HG02970 (cell line): ENCODE data around the gene CTH.
"Not testable (repeated sequence)": the region's sequence is repeated elsewhere in the genome, so short reads cannot be mapped to it uniquely, and the experiment has no call there.

Experiments
- ATAC-seq: cut with Tn5 transposase; IDR thresholded peaks from one replicate; pipeline ENCODE4 v1.9.1; 2021; ENCODE audit warnings: mild to moderate bottlenecking, moderate library complexity, moderate number of reproducible peaks; ENCODE audit not compliant: unreplicated experiment, low FRiP score

The CTH gene

DNA sequence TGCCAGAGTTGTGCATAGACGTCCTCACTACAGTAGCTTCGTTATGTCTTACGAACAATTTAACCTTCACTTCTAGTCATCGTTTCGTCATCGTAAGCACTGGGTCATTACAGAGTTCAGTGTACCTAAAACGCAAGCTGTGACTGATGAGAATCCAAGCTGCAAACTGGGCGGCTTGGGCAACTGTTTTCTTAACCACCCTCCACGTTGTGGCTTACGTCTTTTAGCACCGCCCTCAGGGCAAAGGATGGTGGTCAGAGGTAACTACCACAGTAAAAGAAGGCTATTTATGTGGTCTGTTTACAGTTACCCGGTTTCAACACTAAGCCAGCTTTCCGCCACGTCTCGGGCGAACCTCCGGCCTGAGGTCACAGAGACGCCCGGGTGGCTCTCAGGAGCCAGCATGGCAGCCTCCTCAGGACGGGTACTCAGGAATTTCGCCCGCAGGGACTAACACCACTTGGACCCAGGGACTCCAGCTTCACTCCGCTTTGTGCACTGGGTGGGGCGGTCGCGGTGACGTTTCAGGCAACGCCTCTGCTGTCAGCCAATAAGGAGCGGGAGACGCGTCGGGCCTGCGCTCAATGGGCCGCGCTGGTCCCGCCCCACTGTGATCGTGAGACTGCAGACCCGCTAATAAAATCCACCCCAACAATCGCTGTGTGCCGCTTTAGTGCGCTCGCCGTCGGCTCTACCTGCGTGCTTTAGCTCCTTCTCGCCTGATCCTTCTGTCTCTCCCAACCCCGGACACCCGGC is at the start of gene CTH:
CTH (plus strand) TSS at position 665 of the 756 bp plus-strand sequence. CDS start 148 bp downstream, outside the sequence.
- peak; percentile 99 for ATAC-seq

DNA sequence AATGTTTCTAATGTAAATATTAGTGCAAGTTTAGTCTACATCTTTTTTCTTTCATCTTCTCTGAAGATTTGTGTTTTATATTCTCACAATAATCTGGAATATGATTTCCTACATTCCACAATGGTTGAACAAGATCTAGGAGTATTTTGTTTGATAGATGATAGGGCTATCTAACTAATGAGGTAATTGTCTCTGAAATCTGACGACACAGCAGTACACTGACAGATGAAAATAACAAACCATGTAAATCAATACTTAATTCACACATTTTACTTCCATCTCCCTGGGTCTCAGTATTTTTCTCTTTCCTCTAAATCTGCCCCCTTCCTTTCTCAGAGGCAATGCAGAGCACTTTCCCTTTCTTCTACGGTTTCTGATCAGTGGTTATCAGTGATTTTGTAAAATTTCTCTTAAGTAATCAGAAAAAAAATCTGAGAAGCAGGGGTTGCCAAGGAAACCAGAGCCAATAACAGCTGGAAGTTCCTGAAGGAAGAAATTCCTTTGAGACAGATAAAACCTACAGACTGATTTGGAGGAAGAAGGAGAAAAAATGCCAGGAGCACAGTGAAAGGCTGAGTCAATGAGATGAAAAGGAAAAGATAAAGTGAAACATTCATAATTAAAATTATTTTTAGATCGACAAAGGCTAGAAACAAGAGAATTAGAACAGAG is 49.2 kb upstream of the CTH start:
- ATAC-seq = no peak

DNA sequence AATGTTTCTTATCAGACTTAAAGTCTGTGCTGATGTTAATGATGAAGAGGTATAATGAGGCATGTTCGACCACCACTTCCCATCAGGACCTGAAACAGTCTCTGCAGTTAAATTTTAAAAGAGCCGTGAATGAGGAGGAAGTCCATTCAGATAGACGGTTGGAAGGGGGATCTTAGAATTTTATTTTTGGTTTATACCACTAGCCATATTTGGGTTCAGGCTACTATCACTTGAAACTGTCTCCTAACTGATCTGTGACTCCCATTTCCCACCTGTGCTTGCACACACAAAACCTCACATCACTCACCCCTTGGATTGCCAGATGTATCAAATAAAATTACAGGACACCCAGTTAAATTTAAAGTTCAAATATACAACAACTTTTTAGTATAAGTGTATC is 46.6 kb upstream of the CTH start:
- no peak for ATAC-seq

DNA sequence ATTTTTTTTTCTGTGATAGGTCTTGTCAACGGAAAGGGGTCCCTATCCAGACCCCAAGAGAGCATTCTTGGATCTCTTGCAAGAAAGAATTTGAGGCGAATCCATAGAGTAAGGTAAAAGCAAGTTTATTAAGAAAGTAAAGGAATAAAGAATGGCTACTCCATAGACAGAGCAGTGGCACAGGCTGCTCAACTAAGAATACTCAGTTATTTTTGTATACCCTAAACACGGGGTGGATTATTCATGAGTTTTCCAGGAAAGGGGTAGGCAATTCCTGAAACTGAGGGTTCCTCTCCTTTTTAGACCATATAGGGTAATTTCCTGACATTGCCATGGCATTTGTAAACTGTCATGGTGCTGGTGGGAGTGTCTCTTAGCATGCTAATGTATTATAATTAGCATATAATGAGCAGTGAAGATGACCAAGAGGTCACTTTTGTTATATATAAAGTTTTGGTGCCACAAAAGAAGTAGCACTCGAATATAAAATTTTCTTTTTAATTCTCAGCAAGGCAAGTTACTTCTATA is 44.6 kb upstream of the CTH start:
- not testable (repeated sequence) for ATAC-seq

DNA sequence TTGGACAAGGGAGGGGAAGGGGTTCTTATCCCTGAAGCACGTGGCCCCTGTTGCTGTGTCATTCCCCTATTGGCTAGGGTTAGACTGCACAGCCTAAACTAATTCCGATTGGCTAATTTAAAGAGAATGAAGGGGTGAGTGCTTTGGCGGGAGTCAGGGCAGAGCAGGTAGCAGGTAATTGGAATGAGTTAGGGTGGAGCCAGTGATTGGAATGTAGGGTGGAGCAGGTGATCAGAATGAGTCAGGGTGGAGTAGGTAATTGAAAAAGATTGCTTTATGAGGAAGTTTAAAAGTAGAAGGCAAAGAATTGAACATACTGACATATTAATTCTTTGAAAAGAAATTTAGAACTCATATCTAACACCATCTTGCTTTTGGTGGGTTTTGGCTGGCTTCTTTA is 44.1 kb upstream of the CTH start:
- not testable (repeated sequence) for ATAC-seq

DNA sequence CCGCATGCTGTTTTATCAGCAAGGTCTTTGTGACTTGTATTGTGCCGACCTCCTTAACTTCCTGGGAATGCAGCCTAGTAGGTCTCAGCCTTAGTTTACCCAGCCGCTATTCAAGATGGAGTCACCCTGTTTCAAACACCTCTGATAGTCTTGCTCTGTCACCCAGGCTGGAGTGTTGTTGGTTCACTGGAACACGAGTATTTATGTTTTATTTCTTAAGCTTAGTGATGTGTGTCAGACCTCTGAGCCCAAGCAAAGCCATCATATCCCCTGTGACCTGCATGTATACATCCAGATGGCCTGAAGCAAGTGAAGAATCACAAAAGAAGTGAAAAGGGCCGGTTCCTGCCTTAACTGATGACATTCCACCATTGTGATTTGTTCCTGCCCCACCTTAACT is 43.7 kb upstream of the CTH start:
- ATAC-seq = not testable (repeated sequence)

DNA sequence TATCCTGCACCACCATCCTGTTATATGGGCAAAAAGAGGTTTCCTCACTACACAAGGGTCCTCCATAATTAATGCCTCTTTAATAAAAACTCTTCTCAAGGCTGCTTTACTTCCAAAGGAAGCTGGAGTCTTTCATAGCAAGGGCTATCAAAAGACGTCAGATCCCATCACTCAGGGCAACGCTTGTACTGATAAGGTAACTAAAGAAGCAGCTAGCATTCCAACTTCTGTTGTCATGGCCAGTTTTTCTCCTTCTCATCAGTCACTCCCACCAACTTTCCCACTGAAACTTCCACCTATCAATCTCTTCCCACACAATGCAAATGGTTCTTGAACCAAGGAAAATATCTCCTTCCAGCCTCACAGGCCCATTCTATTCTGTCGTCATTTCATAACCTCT is 39.5 kb upstream of the CTH start:
- not testable (repeated sequence) for ATAC-seq

DNA sequence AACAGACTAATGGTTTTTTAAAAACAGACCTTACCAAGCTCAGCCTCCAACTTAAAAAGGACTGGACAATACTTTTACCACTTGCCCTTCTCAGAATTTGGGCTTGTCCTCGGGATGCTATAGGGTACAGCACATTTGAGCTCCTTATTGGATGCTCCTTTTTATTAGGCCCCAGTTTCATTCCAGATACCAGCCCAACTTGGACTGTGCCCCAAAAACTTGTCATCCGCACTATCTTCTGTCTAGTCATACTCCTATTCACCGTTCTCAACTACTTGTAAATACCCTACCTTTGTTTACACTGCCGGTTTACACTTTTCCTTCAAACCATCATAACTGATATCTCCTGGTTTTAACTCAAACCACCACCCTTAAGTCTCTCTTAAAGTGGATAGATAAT is 38.6 kb upstream of the CTH start:
- no peak for ATAC-seq

DNA sequence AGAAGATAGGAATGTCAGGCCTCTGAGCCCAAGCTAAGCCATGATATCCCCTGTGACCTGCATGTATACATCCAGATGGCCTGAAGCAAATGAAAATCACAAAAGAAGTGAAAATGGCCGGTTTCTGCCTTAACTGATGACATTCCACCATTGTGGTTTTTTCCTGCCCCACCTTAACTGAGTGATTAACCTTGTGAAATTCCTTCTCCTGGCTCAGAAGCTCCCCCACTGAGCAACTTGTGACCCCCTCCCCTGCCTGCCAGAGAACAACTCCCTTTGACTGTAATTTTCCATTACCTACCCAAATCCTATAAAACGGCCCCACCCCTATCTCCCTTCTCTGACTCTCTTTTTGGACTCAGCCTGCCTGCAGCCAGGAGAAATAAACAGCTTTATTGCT is 37.5 kb upstream of the CTH start:
- not testable (repeated sequence) for ATAC-seq

DNA sequence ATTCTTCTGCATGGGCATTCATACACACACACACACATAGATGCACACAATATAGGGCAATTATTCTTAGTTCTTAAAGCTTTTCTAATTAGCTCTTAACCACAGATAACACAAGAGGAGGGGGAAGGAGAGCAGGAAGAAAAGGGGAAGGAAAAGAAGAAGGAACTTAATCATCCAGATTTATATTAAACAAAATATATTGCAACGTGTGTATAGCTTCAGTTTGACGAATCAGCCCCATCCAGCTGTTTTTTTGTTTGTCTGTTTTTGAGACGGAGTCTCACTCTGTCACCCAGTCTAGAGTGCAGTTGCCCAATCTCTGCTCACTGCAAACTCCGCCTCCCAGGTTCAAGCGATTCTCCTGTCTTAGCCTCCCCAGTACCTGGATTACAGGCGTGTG is 34.9 kb upstream of the CTH start:
- ATAC-seq = no peak

DNA sequence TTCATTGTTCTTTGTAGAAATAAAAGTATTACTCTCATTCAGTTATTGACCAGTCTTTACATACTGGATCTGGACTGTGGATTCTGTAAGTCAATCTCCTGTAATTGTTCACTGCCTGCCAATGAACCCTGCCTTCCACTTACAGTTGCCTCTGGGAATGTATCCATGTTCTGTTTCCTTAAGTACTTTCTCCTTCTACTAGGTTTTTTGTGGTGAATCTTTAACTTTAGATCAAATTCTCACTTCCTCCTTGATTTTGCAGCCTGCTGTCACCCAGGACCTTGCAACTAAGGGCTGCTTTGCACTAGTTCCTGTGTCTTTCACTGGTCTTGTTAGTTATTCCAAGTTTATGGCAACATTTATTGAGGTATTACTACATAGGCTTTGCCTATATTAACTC is 28.4 kb upstream of the CTH start:
- no peak for ATAC-seq

DNA sequence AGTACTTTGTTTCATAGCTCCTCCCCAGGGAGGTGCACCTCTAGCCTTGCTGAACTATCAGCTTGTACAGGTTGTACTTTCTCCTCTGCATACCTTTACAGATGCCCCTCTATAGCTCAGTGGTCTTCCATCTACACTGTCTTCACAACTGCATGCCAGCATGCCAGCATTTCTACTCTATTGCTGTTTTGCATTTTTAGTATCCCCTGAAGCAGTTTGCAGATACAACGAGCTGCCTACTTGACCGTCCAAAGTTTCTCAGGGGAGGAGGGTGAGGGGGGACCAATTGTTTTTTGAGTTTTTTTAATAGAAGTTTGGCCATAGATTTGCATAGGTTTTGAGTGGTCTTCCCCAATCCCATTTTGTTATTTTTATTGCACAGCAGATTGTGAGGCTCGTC is 27.6 kb upstream of the CTH start:
- ATAC-seq = no peak

DNA sequence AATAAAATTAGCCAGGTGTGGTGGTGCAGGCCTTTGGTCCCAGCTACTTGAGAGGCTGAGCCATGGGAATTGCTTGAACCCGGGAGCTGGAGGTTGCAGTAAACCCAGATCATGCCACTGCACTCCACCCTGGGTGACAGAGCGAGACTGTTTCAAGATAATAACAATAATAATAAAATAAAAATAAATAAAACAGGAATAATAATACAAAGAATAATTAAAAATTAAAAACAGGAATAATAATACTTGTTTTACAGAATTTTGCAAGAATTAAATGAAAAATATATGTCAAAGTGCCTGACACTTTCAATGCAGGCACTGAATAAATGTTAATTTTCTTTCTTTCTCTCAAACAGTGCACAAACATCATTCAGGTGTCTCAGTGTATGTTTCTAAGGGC is 26.5 kb upstream of the CTH start:
- ATAC-seq = no peak

DNA sequence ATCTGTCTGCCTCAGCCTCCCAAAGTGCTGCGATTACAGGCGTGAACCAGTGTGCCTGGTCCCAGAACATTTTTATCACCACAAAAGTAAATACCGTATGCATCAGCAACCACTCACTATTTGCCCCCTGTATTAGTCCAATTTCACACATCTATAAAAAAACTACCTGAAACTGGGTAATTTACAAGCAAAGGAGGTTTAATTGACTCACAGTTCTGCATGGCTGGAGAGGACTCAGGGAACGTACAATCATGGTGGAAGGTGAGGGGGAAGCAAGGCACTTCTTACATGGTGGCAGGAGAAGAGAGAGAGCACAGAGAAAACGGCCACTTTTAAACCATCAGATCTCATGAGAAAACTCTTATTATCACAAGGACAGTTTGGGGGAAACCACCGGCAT is 25.6 kb upstream of the CTH start:
- ATAC-seq = no peak

DNA sequence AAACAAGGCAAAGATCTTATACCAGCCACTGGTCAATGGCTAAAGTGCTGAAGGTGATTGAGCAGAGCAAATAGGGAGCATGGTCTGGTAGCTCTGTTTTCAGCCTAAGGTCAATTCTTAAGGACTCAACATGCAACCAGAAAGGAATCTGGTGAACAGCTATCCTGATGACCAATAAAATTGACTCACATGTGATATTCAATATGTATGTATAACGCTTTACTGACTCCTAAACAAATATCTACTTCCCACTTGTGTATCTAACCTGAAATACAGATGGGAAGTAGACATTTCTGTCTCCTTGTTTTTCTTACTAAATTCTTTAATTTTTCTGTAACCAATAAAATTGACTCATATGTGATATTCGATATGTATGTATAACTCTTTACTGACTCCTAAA is 24.9 kb upstream of the CTH start:
- ATAC-seq = no peak

DNA sequence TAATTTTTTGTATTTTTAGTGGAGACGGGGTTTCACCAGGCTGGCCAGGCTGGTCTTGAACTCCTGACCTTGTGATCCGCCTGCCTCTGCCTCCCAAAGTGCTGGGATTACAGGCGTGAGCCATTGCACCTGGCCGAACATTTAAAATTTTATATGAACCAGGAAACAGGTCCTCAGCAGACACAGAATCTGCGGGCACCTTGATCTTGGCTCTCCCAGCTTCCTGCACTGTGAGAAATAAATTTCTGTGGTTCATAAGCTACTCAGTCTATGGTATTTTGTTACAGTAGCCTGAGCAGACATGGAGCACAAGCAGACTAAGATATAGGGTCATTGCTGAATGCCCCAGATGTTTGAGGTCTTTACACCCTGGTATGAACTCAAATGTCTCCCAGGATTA is 23.6 kb upstream of the CTH start:
- ATAC-seq = no peak

DNA sequence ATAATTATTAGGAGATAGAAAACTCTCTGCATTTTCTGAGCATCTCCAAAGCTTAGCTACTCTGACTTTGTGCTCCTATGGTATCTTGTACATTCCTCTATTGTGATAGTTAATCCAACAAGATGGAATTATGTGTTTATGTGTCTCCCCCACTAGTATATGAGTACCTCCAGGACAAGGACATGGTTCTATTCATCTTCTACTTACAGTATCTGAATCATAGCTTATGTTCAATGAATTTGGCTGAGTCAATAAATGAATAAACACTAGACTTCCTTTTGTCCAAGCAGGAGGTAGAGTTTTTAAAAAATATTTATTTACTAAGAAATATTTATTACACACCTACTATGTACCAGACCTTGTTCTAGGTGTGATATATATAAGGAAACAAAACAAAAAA is 18.4 kb upstream of the CTH start:
- ATAC-seq = no peak

DNA sequence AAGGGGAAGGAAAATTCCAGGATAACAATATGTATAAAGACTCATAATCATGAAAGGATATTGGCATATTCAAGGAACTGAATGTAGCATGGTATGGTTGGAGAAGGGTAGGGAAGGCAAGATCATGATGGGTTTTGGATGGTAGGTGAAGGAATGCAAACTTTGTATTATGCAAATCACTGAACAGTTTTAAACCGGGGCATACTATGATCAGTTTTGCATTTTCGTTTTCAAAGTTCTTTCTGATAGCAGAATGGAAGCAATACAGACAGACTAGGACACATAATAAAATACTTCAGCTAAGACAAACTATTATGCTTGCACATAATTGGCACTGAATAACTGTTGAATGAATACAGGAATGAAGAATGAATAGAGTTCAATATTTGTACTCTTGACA is 14.5 kb upstream of the CTH start:
- no peak for ATAC-seq

DNA sequence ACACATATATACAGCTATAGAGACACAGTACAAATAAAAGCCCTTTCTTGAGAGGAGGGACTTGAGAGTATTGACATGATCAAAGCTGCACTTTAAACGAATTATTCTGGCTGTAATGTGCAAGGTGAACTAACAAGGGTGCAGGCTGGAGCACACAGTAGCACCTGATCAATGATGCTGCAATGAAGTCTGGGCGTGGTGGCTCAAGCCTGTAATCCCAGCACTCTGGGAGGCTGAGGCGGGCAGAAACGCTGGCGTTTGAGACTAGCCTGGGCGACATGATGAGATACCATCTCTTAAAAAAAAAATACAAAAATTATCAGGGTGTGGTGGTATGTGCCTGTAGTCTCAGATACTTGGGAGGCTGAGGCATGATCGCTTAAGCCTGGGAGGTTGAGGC is 14.1 kb upstream of the CTH start:
- ATAC-seq = no peak

DNA sequence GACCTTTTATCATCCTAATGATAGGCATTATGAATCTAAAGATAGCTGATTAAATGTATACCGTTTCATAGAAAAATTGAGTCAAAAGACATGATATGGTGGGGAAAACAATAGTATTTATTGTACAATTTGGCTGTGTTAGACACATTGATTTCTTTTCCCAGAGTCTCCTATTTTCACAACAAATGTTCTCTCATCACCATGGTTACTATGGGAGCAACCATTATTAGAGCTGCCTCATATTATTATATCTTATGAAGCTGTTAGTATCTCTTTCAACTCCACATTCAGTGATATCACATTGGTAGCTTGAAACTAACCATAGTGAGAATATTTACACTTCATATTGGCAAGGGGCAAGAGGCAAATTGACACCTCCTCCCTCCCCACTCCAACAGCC is 10.7 kb upstream of the CTH start:
- no peak for ATAC-seq

DNA sequence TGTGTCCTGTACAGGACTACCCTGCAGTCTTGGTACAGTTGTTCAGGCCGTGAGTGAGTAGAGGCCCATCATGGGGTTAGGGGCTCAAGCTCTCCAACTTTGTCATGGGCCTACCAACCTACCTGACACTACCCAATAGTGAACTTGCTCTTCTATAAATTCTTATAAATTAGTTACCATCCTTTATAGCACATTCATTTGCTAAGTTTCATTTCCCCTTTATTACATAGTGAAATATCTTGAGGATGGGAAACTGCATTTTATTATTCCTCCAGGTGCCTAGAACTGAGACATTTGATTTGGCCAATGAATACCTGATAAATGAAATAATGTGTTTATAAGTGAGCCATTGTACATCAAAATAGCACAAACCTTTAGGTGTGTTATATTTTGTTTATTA is 9.1 kb upstream of the CTH start:
- ATAC-seq = no peak

DNA sequence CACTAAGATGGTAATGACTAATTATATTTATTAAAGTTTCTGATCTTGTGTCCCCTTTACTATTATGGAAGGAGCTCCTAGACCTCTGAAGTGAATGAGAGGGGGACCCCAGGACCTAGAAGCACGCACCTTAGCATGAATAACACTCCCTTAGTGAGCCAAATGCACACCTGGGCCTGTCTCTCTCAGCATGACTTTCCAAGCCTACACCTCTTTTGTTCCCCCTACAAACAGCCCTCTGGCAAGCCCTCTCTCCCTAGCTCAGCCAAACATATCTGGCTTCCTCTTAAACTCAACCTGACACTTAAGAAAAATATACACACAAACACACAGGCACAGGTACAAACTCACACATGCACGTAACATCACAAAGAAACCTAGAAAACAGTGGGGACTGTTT is 7.3 kb upstream of the CTH start:
- no peak for ATAC-seq
